Transverse colon (tissue), 4 donors: Measurements from ENCODE around the gene VPS9D1. TPM values are rescaled to one million over a fixed set of nuclear protein-coding genes. Genes with fewer than 3 reads are reported as not detected.
A peak's percentile ranks its signal among the peaks of the same experiment; 100 is the strongest.

Experiments used
- DNase-seq: peaks from one replicate; pipeline ENCODE4 v3.0.0-alpha.2; 2019
- H3K27ac ChIP-seq, 4 donors: fragments of 200-600 bp; sonication (generic); 2 replicates each; pipeline ENCODE4 v1.5.1; 2016 to 2018; ENCODE audit warnings: inconsistent platforms in 4 of 4
- H3K27me3 ChIP-seq: fragments of 200-600 bp; sonication (generic); 2 replicates; pipeline ENCODE4 v1.5.1; 2017; ENCODE audit warnings: inconsistent platforms
- H3K36me3 ChIP-seq, 4 donors: fragments of 200-600 bp; sonication (generic); 2 replicates each; pipeline ENCODE4 v1.5.1; 2017 to 2019; ENCODE audit warnings: inconsistent platforms in 4 of 4
- H3K4me1 ChIP-seq, 4 donors: fragments of 200-600 bp; sonication (generic); 2 replicates each; pipeline ENCODE4 v1.5.1; 2017 to 2020; ENCODE audit warnings: inconsistent platforms in 4 of 4
- H3K4me3 ChIP-seq, 4 donors: fragments of 200-600 bp; sonication (generic); 1 replicate in 1 of 4; 2 replicates in 3 of 4; pipeline versions ENCODE4 v1.5.1 to v1.6.1; 2017 to 2019; ENCODE audit warnings: inconsistent platforms in 4 of 4
- H3K9me3 ChIP-seq, 2 donors: fragments of 200-600 bp; sonication (generic); 2 replicates each; pipeline ENCODE4 v1.5.1; 2017 to 2019; ENCODE audit warnings: inconsistent platforms in 2 of 2
- CTCF ChIP-seq, 5 experiments: fragments of 200-600 bp in 3 of 5; fragments of 450-650 bp in 2 of 5; sonication (generic) in 3 of 5; IDR thresholded peaks; 1 replicate in 2 of 5; 2 replicates in 3 of 5; pipeline ENCODE4 v1.5.1; 2016 to 2017; ENCODE audit warnings: antibody characterized with exemption in 5 of 5, inconsistent platforms in 3 of 5, mild to moderate bottlenecking in 2 of 5, moderate library complexity in 1 of 5
- EP300 ChIP-seq: sonication (generic); formaldehyde crosslinking; IDR thresholded peaks from one replicate; pipeline ENCODE4 v1.6.1; 2017; ENCODE audit warnings: antibody characterized with exemption, low read depth
- POLR2A ChIP-seq: fragments of 450-650 bp; IDR thresholded peaks from one replicate; pipeline ENCODE4 v1.6.1; 2016; ENCODE audit warnings: antibody characterized with exemption, mild to moderate bottlenecking, moderate library complexity
- POLR2AphosphoS5 ChIP-seq, 3 donors: sonication (generic); formaldehyde crosslinking; IDR thresholded peaks; one replicate each; pipeline ENCODE4 v1.6.1; 2016; ENCODE audit warnings: antibody characterized with exemption in 3 of 3
- WGBS, 2 donors: methylation state at CpG; one replicate each; pipeline ENCODE4 v1.1.5; 2018; ENCODE audit warnings: low coverage in 1 of 2; 5-methylcytosine and 5-hydroxymethylcytosine counted together
- in situ Hi-C, 4 donors: fragments of 200-750 bp; cut with MboI; loops; one replicate each; pipeline versions ENCODE4 v1.15.0 to v1.15.1; 2017; ENCODE audit warnings: low sequenced_read_pairs in 3 of 4, low pct_ligation_motif_present in 1 of 4, low pct_unique_long_range_greater_than_20kb in 1 of 4
- intact Hi-C: fragments of 100-400 bp; cut with DNase I; formaldehyde crosslinking; loops from one replicate; pipeline ENCODE4 v1.15.1; 2023; ENCODE audit warnings: low total_unique reads
- total RNA-seq, 4 donors: library from RNA; depleted of rRNA; stranded (reverse); fragments of >200 nt; gene quantifications; one replicate each; pipeline ENCODE4 v1.1.0, GENCODE V29; 2016

Gene VPS9D1
- total RNA-seq, 4 donors from 2014 or later, result 13.1 to 54.6 (median 18.8) TPM

DNA sequence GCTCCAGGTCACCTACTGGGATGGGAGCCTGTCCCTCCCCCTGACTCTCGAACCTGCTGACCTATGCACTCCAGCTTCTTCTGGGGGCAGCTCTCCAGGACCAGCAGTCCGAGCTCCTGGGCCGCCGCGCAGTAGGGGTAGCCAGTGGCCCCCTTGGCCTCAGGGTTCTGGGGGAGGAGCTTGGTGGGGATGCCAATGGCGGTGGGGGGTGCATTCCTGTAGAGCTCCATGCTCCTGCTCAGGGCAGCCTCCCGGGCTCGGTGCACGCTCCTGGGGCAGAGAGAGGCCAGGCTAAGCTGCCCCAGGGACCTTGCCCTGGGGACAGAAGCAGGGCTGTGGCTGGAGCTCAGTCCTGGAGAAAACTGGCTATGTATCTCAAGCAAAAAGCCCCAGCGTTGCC is 11.5 kb downstream of the VPS9D1 start:
- no peaks in the 10 kb centered on the region for H3K36me3 ChIP-seq
- 78% methylated on average over 6 of the region's 10 CpGs; no CpG with 5 or more reads in 1 of the 2 donors for WGBS, 2 donors
- DNase-seq, result no peak

DNA sequence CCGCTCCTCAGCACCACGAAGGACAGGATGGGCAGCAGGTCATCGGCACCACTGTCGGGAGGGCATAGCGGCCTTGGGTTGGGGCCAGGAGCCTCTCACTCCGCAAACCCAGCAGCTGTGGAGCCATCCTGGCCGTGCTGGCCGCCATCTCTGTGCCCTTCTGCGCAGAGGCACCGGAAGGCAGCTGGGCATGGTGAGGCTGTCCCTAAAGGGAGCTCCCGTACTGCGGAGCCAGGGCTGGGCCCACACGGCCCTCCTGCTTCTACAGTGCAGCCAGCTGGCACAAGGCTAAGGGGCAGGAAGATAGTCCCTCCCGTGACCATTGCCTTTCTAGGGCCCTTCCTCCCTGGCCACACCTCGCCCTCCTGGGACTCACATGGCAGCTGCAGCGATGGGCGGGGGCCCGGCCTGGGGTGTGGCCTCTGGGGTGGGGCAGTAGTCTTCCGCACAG is 12.2 kb downstream of the VPS9D1 start:
- in situ Hi-C loops (loop anchor here in 2 of 4 donors (10.0 kb wide), 1 partner anchor 86 kb away; no protein-coding TSS in a partner anchor), intact Hi-C loops (loop anchor here (10.0 kb wide), 1 partner anchor 86 kb away; no protein-coding TSS in a partner anchor)
- WGBS, 2 donors, result 74% methylated on average over 19 of the region's 19 CpGs; no CpG with 5 or more reads in 1 of the 2 donors
- Histone ChIP-seq H3K4me1 (peaks cover 7 to 26% (median 17%) of the 10 kb centered on the region in 4 donors), H3K4me3 (no peak overlapping the region), H3K27ac (no peak overlapping the region), H3K36me3 (no peaks in the 10 kb centered on the region), H3K9me3 (no peaks in the 10 kb centered on the region), H3K27me3 (peaks cover 12% of the 10 kb centered on the region)
- TF ChIP-seq POLR2AphosphoS5 (IDR thresholded peaks at IDR 0.05) (peak in 1 of 3 donors; percentile 16), EP300 (no peak)
- peak; percentile 79 for DNase-seq

More for the DNA sequence above, 11.5 kb downstream of the VPS9D1 start:
- TF ChIP-seq POLR2AphosphoS5 (IDR thresholded peaks at IDR 0.05) (no peak), POLR2A (no peak), EP300 (no peak), CTCF (IDR thresholded peaks at IDR 0.05) (no peak)
- in situ Hi-C loops, result loop anchor here in 2 of 4 donors (10.0 kb wide), 1 partner anchor 86 kb away; no protein-coding TSS in a partner anchor
- Histone ChIP-seq H3K4me1 (peaks cover 7 to 26% (median 17%) of the 10 kb centered on the region in 4 donors), H3K27ac (no peak overlapping the region), H3K27me3 (peaks cover 12% of the 10 kb centered on the region), H3K9me3 (no peaks in the 10 kb centered on the region), H3K4me3 (no peak overlapping the region)
- intact Hi-C loops, result loop anchor here (10.0 kb wide), 1 partner anchor 86 kb away; no protein-coding TSS in a partner anchor

DNA sequence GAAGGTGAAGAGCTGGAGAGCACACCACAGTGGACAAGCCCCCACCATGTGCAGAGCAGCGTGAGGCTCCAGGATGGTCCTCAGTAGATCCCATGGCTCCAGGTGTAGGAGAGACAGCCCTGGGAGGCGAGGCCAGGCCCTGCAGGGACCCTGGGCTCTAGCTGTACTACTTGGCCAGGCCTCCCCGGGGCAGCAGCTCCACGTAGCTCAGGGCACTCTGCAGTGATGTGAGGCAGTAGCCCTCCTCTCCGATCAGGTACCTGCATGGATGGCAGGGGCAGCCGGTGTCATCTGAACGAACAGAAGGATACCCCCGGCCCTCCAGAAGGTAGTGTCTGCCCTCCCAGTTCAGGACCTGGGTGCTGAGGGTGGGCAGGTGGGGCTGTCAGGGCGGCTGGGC is 13.0 kb downstream of the VPS9D1 start:
- no peak overlapping the region for H3K27ac ChIP-seq
- peaks cover 9% of the 10 kb centered on the region for H3K27me3 ChIP-seq
- in situ Hi-C loops (loop anchor here in 2 of 4 donors (10.0 kb wide), 1 partner anchor 87 kb away; no protein-coding TSS in a partner anchor), intact Hi-C loops (loop anchor here (10.0 kb wide), 1 partner anchor 87 kb away; no protein-coding TSS in a partner anchor)
- no peaks in the 10 kb centered on the region for H3K9me3 ChIP-seq
- WGBS, 2 donors, result 93% methylated on average over 9 of the region's 9 CpGs; no CpG with 5 or more reads in 1 of the 2 donors
- TF ChIP-seq CTCF (IDR thresholded peaks at IDR 0.05) (no peak), POLR2AphosphoS5 (IDR thresholded peaks at IDR 0.05) (no peak), POLR2A (no peak), EP300 (no peak)
- H3K36me3 ChIP-seq, result no peaks in the 10 kb centered on the region
- DNase-seq, result no peak
- peaks cover 7 to 26% (median 17%) of the 10 kb centered on the region in 4 donors for H3K4me1 ChIP-seq
- no peak overlapping the region for H3K4me3 ChIP-seq

- Histone ChIP-seq H3K9me3 (no peaks in the 10 kb centered on the region), H3K4me3 (no peak overlapping the region), H3K36me3 (no peaks in the 10 kb centered on the region), H3K27ac (no peak overlapping the region), H3K27me3 (no peaks in the 10 kb centered on the region), H3K4me1 (peaks cover 0 to 24% (median 13%) of the 10 kb centered on the region in 4 donors)
- WGBS, 2 donors, result 82% methylated on average over 13 of the region's 14 CpGs; no CpG with 5 or more reads in 1 of the 2 donors
- DNase-seq, result no peak
- intact Hi-C loops (loop anchor here (10.0 kb wide), 1 partner anchor 88 kb away; no protein-coding TSS in a partner anchor), in situ Hi-C loops (loop anchor here in 2 of 4 donors (10.0 kb wide), 1 partner anchor 88 kb away; no protein-coding TSS in a partner anchor)
- TF ChIP-seq CTCF (IDR thresholded peaks at IDR 0.05) (no peak), POLR2AphosphoS5 (IDR thresholded peaks at IDR 0.05) (no peak), EP300 (no peak), POLR2A (no peak)
Observed at GRCh38 chr16:89706518-89707260, 14.0 kb downstream of the VPS9D1 start.
